Measurements from ENCODE around the gene OXCT1. TPM values are rescaled to one million over a fixed set of nuclear protein-coding genes. Genes with fewer than 3 reads are reported as not detected.

The OXCT1 gene
- total and polyA plus RNA-seq, 2 of the 13 experiments (the other 11 are each of a cell fraction or from before 2014, with no cell fraction given), result 0.92 to 4.7 TPM

- peak; percentile 83 for TF ChIP-seq ZNF580 (CRISPR knock-in tag; IDR thresholded peaks at IDR 0.05; ENCODE audit: borderline replicate concordance, low read depth)
- no peak for TF ChIP-seq KLF12 (CRISPR knock-in tag; IDR thresholded peaks at IDR 0.05; ENCODE audit: borderline replicate concordance)
- peak; percentile 46; the same call in 1 of the 2 replicates for TF ChIP-seq ZHX2 (IDR thresholded peaks at IDR 0.05; ENCODE audit: low read depth)
- 0 out of 2 replicates have a peak, but pooled peaks have one; percentile 75 for TF ChIP-seq ZHX2 (CRISPR knock-in tag; IDR thresholded peaks at IDR 0.05; ENCODE audit: borderline replicate concordance)
- TF ChIP-seq LCORL (IDR thresholded peaks at IDR 0.05), result peak; percentile 69; the same call in 1 of the 2 replicates
- no peak; the same call in 1 of the 2 replicates for TF ChIP-seq LCORL (CRISPR knock-in tag; IDR thresholded peaks at IDR 0.05)
- no peak for TF ChIP-seq HNF4G (IDR thresholded peaks at IDR 0.05; ENCODE audit: borderline replicate concordance, low read depth, low read length)
- TF ChIP-seq HNF4G (CRISPR knock-in tag; IDR thresholded peaks at IDR 0.05; ENCODE audit: borderline replicate concordance, low read depth), result peak; percentile 49; the same call in 1 of the 2 replicates
- no peak for TF ChIP-seq ZBTB42 (CRISPR knock-in tag; IDR thresholded peaks at IDR 0.05)
- peak; percentile 34; the same call in 1 of the 2 replicates for TF ChIP-seq HOXA3 (CRISPR knock-in tag; IDR thresholded peaks at IDR 0.05)
- no peak for TF ChIP-seq ZSCAN5A (CRISPR knock-in tag; IDR thresholded peaks at IDR 0.05; ENCODE audit: borderline replicate concordance)
- no peak for TF ChIP-seq ZBTB10 (CRISPR knock-in tag; IDR thresholded peaks at IDR 0.05; ENCODE audit: borderline replicate concordance)
- TF ChIP-seq NFIB (CRISPR knock-in tag; IDR thresholded peaks at IDR 0.05; ENCODE audit: borderline replicate concordance), result no peak
- TF ChIP-seq ZNF468 (CRISPR knock-in tag; IDR thresholded peaks at IDR 0.05), result no peak
- TF ChIP-seq CREBL2 (CRISPR knock-in tag; IDR thresholded peaks at IDR 0.05; ENCODE audit: borderline replicate concordance), result no peak
Observed at GRCh38 chr5:41903892-41904799, 33.9 kb upstream of the OXCT1 start, which contains the start of gene RIMOC1 (continued).
